ENCODE data around the gene RTN4RL1. TPM values are rescaled to one million over a fixed set of nuclear protein-coding genes. Genes with fewer than 3 reads are reported as not detected.

Gene RTN4RL1
- total RNA-seq, 2 donors from 2014 or later: 0.32 to 0.37 TPM

DNA sequence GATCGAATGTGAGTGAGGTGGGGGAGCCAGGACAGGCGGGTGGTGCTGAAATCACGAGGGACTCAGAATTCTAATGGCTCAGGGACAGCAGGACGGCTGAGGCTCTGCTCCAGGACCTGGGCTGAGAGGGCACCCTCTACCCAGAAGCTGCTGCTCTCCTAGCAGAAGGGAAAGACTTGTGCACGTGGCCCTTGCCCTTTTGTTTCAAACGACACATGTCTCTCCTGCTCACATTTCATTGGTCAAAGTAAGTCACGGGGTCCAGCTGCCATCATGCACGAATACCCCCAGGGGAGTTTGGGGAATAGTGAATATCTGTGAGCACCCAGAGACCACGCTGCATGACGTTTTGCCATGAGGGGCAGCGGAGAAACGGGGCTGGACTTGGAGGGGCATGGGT lies 73.2 kb downstream of the RTN4RL1 start:
- Histone ChIP-seq H3K27me3 (no peaks in the 10 kb centered on the region), H3K36me3 (no peaks in the 10 kb centered on the region), H3K9me3 (no peaks in the 10 kb centered on the region), H3K9ac (ENCODE audit: low read depth in 2 of 2, low read length in 2 of 2) (no peak overlapping the region), H3K27ac (no peak overlapping the region), H3K4me1 (no peaks in the 10 kb centered on the region), H3K4me3 (no peak overlapping the region)
- intact Hi-C loops (cut with DNase I): no loop called here
- TF ChIP-seq, protein P1, sequence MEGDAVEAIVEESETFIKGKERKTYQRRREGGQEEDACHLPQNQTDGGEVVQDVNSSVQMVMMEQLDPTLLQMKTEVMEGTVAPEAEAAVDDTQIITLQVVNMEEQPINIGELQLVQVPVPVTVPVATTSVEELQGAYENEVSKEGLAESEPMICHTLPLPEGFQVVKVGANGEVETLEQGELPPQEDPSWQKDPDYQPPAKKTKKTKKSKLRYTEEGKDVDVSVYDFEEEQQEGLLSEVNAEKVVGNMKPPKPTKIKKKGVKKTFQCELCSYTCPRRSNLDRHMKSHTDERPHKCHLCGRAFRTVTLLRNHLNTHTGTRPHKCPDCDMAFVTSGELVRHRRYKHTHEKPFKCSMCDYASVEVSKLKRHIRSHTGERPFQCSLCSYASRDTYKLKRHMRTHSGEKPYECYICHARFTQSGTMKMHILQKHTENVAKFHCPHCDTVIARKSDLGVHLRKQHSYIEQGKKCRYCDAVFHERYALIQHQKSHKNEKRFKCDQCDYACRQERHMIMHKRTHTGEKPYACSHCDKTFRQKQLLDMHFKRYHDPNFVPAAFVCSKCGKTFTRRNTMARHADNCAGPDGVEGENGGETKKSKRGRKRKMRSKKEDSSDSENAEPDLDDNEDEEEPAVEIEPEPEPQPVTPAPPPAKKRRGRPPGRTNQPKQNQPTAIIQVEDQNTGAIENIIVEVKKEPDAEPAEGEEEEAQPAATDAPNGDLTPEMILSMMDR (IDR thresholded peaks at IDR 0.05): no peak
- DNase-seq: no peak

DNA sequence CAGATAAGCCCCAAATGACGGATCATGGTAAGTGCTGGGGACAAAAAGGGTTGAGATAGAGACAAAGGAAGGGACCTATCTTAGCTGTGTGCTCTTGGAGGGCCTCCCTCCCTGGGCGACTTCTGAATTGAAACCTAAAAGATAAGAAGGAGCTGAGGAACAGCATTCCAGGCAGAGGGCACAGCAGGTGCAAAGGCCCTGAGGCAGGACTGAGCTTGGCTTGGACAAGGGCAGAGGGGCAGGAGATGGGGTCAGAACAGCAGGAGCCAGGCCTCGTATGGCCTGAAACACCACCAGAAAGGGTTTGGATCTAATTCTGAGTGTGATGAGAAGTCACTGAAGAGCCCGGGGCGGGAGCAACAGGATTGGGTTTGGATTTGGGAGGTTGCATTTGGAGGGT lies 75.4 kb downstream of the RTN4RL1 start:
- intact Hi-C loops (cut with DNase I): no loop called here
- TF ChIP-seq, protein P1 (IDR thresholded peaks at IDR 0.05): no peak
- no peak overlapping the region for H3K9ac ChIP-seq (ENCODE audit: low read depth in 2 of 2, low read length in 2 of 2)
- no peak overlapping the region for H3K4me3 ChIP-seq
- H3K27me3 ChIP-seq: no peaks in the 10 kb centered on the region
- no peaks in the 10 kb centered on the region for H3K4me1 ChIP-seq
- H3K27ac ChIP-seq: no peak overlapping the region
- no peaks in the 10 kb centered on the region for H3K36me3 ChIP-seq
- DNase-seq: no peak
- no peaks in the 10 kb centered on the region for H3K9me3 ChIP-seq

DNA sequence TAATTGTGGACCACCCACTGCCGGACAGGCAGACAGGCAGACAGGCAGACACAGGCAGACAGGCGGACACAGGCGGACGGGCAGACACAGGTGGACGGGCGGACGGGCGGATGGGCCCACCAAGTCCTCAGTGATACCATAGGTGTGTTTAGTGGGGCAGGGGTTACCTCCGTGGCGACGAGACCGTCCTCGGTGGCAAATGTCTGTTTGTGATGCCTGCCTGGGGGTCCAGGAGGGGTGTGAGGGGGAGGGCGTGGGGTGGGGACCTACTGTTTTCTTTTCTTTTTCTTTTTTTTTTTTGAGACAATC lies 76.7 kb downstream of the RTN4RL1 start:
- no peak for DNase-seq
- Histone ChIP-seq H3K4me3 (no peak overlapping the region), H3K27ac (no peak overlapping the region), H3K4me1 (no peaks in the 10 kb centered on the region), H3K27me3 (no peaks in the 10 kb centered on the region), H3K36me3 (no peaks in the 10 kb centered on the region), H3K9ac (ENCODE audit: low read depth in 2 of 2, low read length in 2 of 2) (no peak overlapping the region), H3K9me3 (no peaks in the 10 kb centered on the region)
- TF ChIP-seq, protein P1 (IDR thresholded peaks at IDR 0.05): no peak
- intact Hi-C loops (cut with DNase I): no loop called here

DNA sequence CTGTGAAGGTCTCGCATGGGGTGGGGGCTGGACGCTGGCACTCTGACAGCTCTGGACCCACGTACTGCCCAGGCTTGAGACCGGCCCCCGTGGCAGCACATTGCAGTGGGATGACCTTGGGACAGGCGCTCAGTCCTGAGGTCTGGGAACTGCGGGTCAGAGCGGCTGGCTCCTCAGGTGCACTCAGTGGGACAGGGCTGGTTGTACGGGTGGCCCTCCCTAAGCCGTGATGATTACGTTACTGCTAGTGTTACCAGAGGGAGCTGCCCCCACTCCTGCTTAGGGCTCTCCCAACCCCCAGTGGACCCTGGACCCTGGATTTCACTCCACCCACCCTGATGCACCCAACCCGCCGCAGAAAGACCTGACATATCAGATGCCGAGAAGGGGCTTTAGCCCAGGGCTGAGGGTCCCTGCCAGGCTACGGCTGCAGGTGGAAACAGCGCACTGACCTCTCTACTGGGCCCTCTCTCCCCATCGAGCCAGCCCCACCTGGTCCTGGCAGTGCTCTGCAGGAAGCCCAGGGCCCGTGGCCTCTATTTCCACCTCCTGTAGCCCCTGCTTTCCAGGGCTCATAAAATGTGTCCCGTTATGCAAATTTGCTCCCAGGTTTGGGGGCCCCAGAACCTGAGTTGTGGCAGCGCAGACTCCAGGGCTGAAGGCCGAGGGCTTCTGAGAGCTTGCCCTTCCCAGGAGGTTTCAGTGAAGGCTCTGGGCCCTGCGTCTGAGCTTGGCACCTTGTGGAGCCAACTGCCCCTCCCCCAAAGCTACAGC lies 77.2 kb downstream of the RTN4RL1 start:
- Histone ChIP-seq H3K9ac (ENCODE audit: low read depth in 2 of 2, low read length in 2 of 2) (no peak overlapping the region), H3K27ac (no peak overlapping the region), H3K9me3 (no peaks in the 10 kb centered on the region), H3K27me3 (no peaks in the 10 kb centered on the region), H3K4me3 (no peak overlapping the region), H3K36me3 (no peaks in the 10 kb centered on the region), H3K4me1 (no peaks in the 10 kb centered on the region)
- intact Hi-C loops (cut with DNase I): no loop called here
- TF ChIP-seq, protein P1 (IDR thresholded peaks at IDR 0.05): no peak
- no peak for DNase-seq

DNA sequence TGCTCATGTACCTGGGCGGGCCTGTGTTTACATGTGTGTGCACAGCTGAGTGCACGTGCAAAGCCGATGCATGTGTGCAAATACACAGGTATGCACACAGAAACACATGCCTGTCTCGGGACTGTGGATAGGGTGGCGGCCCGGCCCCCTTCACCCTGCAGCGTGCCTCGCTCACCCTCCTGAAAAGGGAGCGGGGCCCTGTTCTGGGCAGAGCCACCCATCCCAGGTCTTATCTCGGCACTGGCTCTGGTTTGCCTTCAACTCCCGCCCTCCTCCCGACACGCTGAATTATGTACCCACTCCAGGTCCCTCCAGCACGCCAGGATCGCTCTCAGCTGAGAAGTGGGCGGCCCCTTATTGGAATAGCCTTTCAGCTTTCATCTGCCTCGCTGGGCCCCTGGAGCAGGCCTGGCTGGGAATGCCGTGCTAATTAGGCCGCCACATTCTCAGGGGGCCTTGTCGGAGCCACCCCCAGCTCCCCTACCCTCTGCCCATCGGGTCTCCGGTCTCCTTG lies 77.8 kb downstream of the RTN4RL1 start:
- no peak for DNase-seq
- H3K36me3 ChIP-seq: no peaks in the 10 kb centered on the region
- H3K27me3 ChIP-seq: no peaks in the 10 kb centered on the region
- no peak overlapping the region for H3K27ac ChIP-seq
- H3K9ac ChIP-seq (ENCODE audit: low read depth in 2 of 2, low read length in 2 of 2): no peak overlapping the region
- TF ChIP-seq, protein P1 (IDR thresholded peaks at IDR 0.05): no peak
- H3K9me3 ChIP-seq: no peaks in the 10 kb centered on the region
- no peak overlapping the region for H3K4me3 ChIP-seq
- H3K4me1 ChIP-seq: no peaks in the 10 kb centered on the region
- intact Hi-C loops (cut with DNase I): no loop called here

Measured in colonic mucosa (tissue), 4 donors.